Medulla oblongata (tissue), 1 donor: ENCODE results near the gene SPATA45.

Source experiments
- DNase-seq: peaks from one replicate; pipeline ENCODE4 v3.0.0-alpha.2; 2015; ENCODE audit errors: extremely low spot score

The SPATA45 gene

GRCh38 chr1:212828395-212828794 lies 19.1 kb downstream of the SPATA45 start:
- no peak for DNase-seq

- DNase-seq, result no peak
These were observed 19.6 kb downstream of the SPATA45 start for GRCh38 chr1:212827831-212828278.

- DNase-seq, result no peak
These were observed 20.2 kb downstream of the SPATA45 start for GRCh38 chr1:212827171-212827776.

GRCh38 chr1:212825798-212826452 lies 21.5 kb downstream of the SPATA45 start:
- DNase-seq, result no peak

GRCh38 chr1:212824201-212824600 lies 23.2 kb downstream of the SPATA45 start:
- no peak for DNase-seq

GRCh38 chr1:212822956-212823355 lies 24.5 kb downstream of the SPATA45 start:
- DNase-seq, result no peak

GRCh38 chr1:212820969-212821368 lies 26.5 kb downstream of the SPATA45 start:
- DNase-seq, result no peak

GRCh38 chr1:212819726-212820125 lies 27.7 kb downstream of the SPATA45 start:
- DNase-seq, result no peak

- no peak for DNase-seq
These were observed 30.7 kb downstream of the SPATA45 start for GRCh38 chr1:212816567-212817278.

- DNase-seq, result peak; percentile 48
These were observed 32.7 kb downstream of the SPATA45 start for GRCh38 chr1:212814537-212815334.

GRCh38 chr1:212805767-212806166 lies 41.7 kb downstream of the SPATA45 start:
- DNase-seq, result no peak

GRCh38 chr1:212797681-212798080 lies 49.8 kb downstream of the SPATA45 start:
- no peak for DNase-seq

- peak; percentile 84 for DNase-seq
These were observed 52.9 kb downstream of the SPATA45 start for GRCh38 chr1:212794561-212795014.

- no peak for DNase-seq
These were observed 55.0 kb downstream of the SPATA45 start for GRCh38 chr1:212792396-212792908.

GRCh38 chr1:212791676-212792395 lies 55.6 kb downstream of the SPATA45 start, which contains the start of the genes NSL1 and TATDN3:
NSL1 (minus strand) TSS chr1:212791777; CDS start chr1:212791763, 14 bp downstream.
TATDN3 (plus strand) TSS chr1:212791894; CDS start chr1:212791922, 28 bp downstream.
- DNase-seq, result peak; percentile 92

- DNase-seq, result no peak
These were observed 56.2 kb downstream of the SPATA45 start for GRCh38 chr1:212791261-212791675.

GRCh38 chr1:212785871-212786270 lies 61.6 kb downstream of the SPATA45 start:
- DNase-seq, result no peak

GRCh38 chr1:212783976-212784375 lies 63.5 kb downstream of the SPATA45 start:
- DNase-seq, result no peak

GRCh38 chr1:212782422-212783154 lies 64.9 kb downstream of the SPATA45 start:
- peak; percentile 38 for DNase-seq

GRCh38 chr1:212781225-212781624 lies 66.2 kb downstream of the SPATA45 start:
- no peak for DNase-seq
